DOHH2 (cell line): ENCODE results near the gene NRL.

Experiments
- H3F3A ChIP-seq: fragments of 200-600 bp; sonication (generic), shearing (Covaris generic); 2 replicates; pipeline ENCODE4 v1.6.0; 2016; ENCODE audit warnings: antibody characterized with exemption, mild to moderate bottlenecking; ENCODE audit not compliant: control insufficient read depth, insufficient read depth
- H3K27ac ChIP-seq: fragments of 200-600 bp; sonication (generic); 2 replicates; pipeline ENCODE4 v1.5.1; 2014; ENCODE audit warnings: low read depth, mild to moderate bottlenecking, low read length, moderate library complexity
- H3K27me3 ChIP-seq: fragments of 200-600 bp; sonication (generic); 2 replicates; pipeline ENCODE4 v1.6.1; 2014; ENCODE audit warnings: mild to moderate bottlenecking, low read length, mixed read lengths; ENCODE audit not compliant: control insufficient read depth
- H3K36me3 ChIP-seq: fragments of 200-600 bp; sonication (generic); 2 replicates; pipeline ENCODE4 v1.6.1; 2014; ENCODE audit warnings: mild to moderate bottlenecking, low read length, moderate library complexity, mixed read lengths; ENCODE audit not compliant: control insufficient read depth
- H3K4me1 ChIP-seq: fragments of 200-600 bp; sonication (generic); 2 replicates; pipeline ENCODE4 v1.6.1; 2014; ENCODE audit warnings: mild to moderate bottlenecking, low read length, mixed read lengths; ENCODE audit not compliant: control insufficient read depth
- H3K4me2 ChIP-seq: fragments of 200-600 bp; sonication (generic); 2 replicates; pipeline ENCODE4 v1.6.0; 2014; ENCODE audit warnings: mild to moderate bottlenecking, low read length, moderate library complexity
- H3K4me3 ChIP-seq: fragments of 200-600 bp; sonication (generic); 2 replicates; pipeline ENCODE4 v1.5.1; 2014; ENCODE audit warnings: mild to moderate bottlenecking, low read length, mixed read lengths
- H3K79me2 ChIP-seq: fragments of 200-600 bp; sonication (generic); 2 replicates; pipeline ENCODE4 v1.6.1; 2014; ENCODE audit warnings: mild to moderate bottlenecking, low read length, mixed read lengths; ENCODE audit not compliant: control insufficient read depth
- H3K9me2 ChIP-seq: fragments of 200-600 bp; sonication (generic); replicated peaks from 2 replicates; pipeline ENCODE4 v1.6.1; 2014; ENCODE audit warnings: mild to moderate bottlenecking, low read length, mixed read lengths; ENCODE audit not compliant: control insufficient read depth
- H3K9me3 ChIP-seq: fragments of 200-600 bp; sonication (generic); 2 replicates; pipeline ENCODE4 v1.6.1; 2014; ENCODE audit warnings: antibody characterized with exemption, low read length, mixed read lengths; ENCODE audit not compliant: control insufficient read depth, insufficient read depth
- H4K20me1 ChIP-seq: fragments of 200-600 bp; sonication (generic); 2 replicates; pipeline ENCODE4 v1.6.0; 2014; ENCODE audit warnings: low read depth, mild to moderate bottlenecking, antibody characterized with exemption, low read length, moderate library complexity; ENCODE audit not compliant: control insufficient read depth, insufficient read depth
- EZH2phosphoT487 ChIP-seq: fragments of 200-600 bp; sonication (generic); IDR thresholded peaks from 2 replicates; pipeline ENCODE4 v1.6.1; 2017; ENCODE audit warnings: borderline replicate concordance, mild to moderate bottlenecking, antibody characterized with exemption, low read length, moderate library complexity, mixed read lengths
- TF ChIP-seq, protein P1 (sequence below): fragments of 200-600 bp; sonication (generic); IDR thresholded peaks from one replicate; pipeline ENCODE4 v1.5.1; 2014; ENCODE audit warnings: antibody characterized with exemption, mild to moderate bottlenecking, low read depth, low read length; ENCODE audit not compliant: poor library complexity, severe bottlenecking

The NRL gene

GRCh38 chr14:24078146-24078545, 36.6 kb downstream of the NRL start:
- Histone ChIP-seq H3K27me3 (no peaks in the 10 kb centered on the region), H3F3A (no peaks in the 10 kb centered on the region), H4K20me1 (no peaks in the 10 kb centered on the region), H3K9me3 (no peaks in the 10 kb centered on the region), H3K4me3 (no peak overlapping the region), H3K27ac (no peak overlapping the region), H3K36me3 (no peaks in the 10 kb centered on the region), H3K4me2 (no peak overlapping the region), H3K79me2 (no peaks in the 10 kb centered on the region), H3K9me2 (no peaks in the 10 kb centered on the region), H3K4me1 (peaks cover 31% of the 10 kb centered on the region)
- no peak for TF ChIP-seq EZH2phosphoT487
- TF ChIP-seq, protein P1, sequence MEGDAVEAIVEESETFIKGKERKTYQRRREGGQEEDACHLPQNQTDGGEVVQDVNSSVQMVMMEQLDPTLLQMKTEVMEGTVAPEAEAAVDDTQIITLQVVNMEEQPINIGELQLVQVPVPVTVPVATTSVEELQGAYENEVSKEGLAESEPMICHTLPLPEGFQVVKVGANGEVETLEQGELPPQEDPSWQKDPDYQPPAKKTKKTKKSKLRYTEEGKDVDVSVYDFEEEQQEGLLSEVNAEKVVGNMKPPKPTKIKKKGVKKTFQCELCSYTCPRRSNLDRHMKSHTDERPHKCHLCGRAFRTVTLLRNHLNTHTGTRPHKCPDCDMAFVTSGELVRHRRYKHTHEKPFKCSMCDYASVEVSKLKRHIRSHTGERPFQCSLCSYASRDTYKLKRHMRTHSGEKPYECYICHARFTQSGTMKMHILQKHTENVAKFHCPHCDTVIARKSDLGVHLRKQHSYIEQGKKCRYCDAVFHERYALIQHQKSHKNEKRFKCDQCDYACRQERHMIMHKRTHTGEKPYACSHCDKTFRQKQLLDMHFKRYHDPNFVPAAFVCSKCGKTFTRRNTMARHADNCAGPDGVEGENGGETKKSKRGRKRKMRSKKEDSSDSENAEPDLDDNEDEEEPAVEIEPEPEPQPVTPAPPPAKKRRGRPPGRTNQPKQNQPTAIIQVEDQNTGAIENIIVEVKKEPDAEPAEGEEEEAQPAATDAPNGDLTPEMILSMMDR, result no peak

GRCh38 chr14:24077086-24077485, 37.7 kb downstream of the NRL start:
- H3K9me2 ChIP-seq, result no peaks in the 10 kb centered on the region
- peaks cover 31% of the 10 kb centered on the region for H3K4me1 ChIP-seq

DNA sequence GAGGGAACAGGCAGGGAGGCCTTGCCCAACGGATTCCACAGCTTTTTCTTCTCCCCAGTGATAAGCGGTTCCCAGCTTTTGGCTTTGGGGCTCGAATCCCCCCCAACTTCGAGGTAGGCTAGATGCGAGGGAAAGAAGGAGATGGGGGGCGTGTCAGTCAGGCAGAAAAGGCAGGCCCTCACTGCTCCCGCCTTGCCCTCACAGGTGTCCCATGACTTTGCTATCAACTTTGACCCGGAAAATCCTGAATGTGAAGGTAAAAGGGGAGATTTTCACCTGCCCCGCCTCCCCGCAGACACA, 38.5 kb downstream of the NRL start:
- Histone ChIP-seq H3K27me3 (no peaks in the 10 kb centered on the region), H3K4me2 (no peak overlapping the region), H3K27ac (no peak overlapping the region), H3K79me2 (no peaks in the 10 kb centered on the region), H3F3A (no peaks in the 10 kb centered on the region), H3K4me1 (peaks cover 24% of the 10 kb centered on the region), H3K36me3 (no peaks in the 10 kb centered on the region), H3K4me3 (no peak overlapping the region), H3K9me2 (no peaks in the 10 kb centered on the region), H3K9me3 (no peaks in the 10 kb centered on the region), H4K20me1 (no peaks in the 10 kb centered on the region)
- TF ChIP-seq, protein P1, result no peak
- no peak for TF ChIP-seq EZH2phosphoT487

More at GRCh38 chr14:24077086-24077485, 37.7 kb downstream of the NRL start:
- Histone ChIP-seq H3F3A (no peaks in the 10 kb centered on the region), H3K4me2 (no peak overlapping the region), H4K20me1 (no peaks in the 10 kb centered on the region), H3K36me3 (no peaks in the 10 kb centered on the region), H3K79me2 (no peaks in the 10 kb centered on the region), H3K27me3 (no peaks in the 10 kb centered on the region), H3K9me3 (no peaks in the 10 kb centered on the region), H3K27ac (no peak overlapping the region), H3K4me3 (no peak overlapping the region)
- TF ChIP-seq EZH2phosphoT487, result no peak

GRCh38 chr14:24075485-24076301, 39.1 kb downstream of the NRL start:
- Histone ChIP-seq H3K27ac (no peak overlapping the region), H3F3A (no peaks in the 10 kb centered on the region), H3K4me2 (peak overlapping the region; percentile 24; the same call in 1 of the 2 replicates), H4K20me1 (no peaks in the 10 kb centered on the region), H3K36me3 (no peaks in the 10 kb centered on the region), H3K27me3 (no peaks in the 10 kb centered on the region), H3K9me3 (no peaks in the 10 kb centered on the region), H3K4me3 (no peak overlapping the region), H3K4me1 (peaks cover 22% of the 10 kb centered on the region), H3K79me2 (no peaks in the 10 kb centered on the region), H3K9me2 (no peaks in the 10 kb centered on the region)
- TF ChIP-seq, protein P1, result no peak
- TF ChIP-seq EZH2phosphoT487, result no peak
